SK-N-MC (cell line): ENCODE results near the gene NXPH2.

Experiments used
- EZH2 ChIP-seq: fragments of 200-600 bp; sonication (generic); IDR thresholded peaks from one replicate; pipeline ENCODE4 v1.6.1; 2017; ENCODE audit warnings: antibody characterized with exemption
- POLR2AphosphoS5 ChIP-seq: IDR thresholded peaks from 2 replicates; pipeline ENCODE4 v1.6.1; 2012; ENCODE audit warnings: mild to moderate bottlenecking, low read depth, low read length, borderline replicate concordance

- TF ChIP-seq EZH2 (no peak), POLR2AphosphoS5 (no peak)
These were observed 38.4 kb upstream of the NXPH2 start for GRCh38 chr2:138818556-138818955.
